Upper lobe of right lung (tissue), 1 donor: ENCODE results near the gene LRFN4. TPM values are rescaled to one million over a fixed set of nuclear protein-coding genes. Genes with fewer than 3 reads are reported as not detected.

Experiments used
- ATAC-seq: fragments of 200-7000 bp; cut with Tn5 transposase; one replicate; pipeline ENCODE4 v1.9.1; 2020; ENCODE audit warnings: mild to moderate bottlenecking, moderate library complexity
- DNase-seq: peaks from one replicate; pipeline ENCODE4 v3.0.0-alpha.2; 2020
- H3K27ac ChIP-seq: fragments of 200-600 bp; one replicate; pipeline ENCODE4 v1.8.0; 2022
- H3K27me3 ChIP-seq: fragments of 200-600 bp; one replicate; pipeline ENCODE4 v1.8.0; 2022; ENCODE audit warnings: mild to moderate bottlenecking
- H3K36me3 ChIP-seq: fragments of 200-600 bp; one replicate; pipeline ENCODE4 v1.8.0; 2022
- H3K4me1 ChIP-seq: fragments of 200-600 bp; one replicate; pipeline ENCODE4 v1.8.0; 2022
- H3K4me3 ChIP-seq: fragments of 200-600 bp; one replicate; pipeline ENCODE4 v1.8.0; 2022; ENCODE audit warnings: mild to moderate bottlenecking
- H3K9me3 ChIP-seq: fragments of 200-600 bp; one replicate; pipeline ENCODE4 v1.8.0; 2022
- intact Hi-C: fragments of 100-400 bp; cut with DNase I; formaldehyde crosslinking; loops from one replicate; pipeline ENCODE4 v1.11.0; 2022
- total RNA-seq: library from RNA; stranded (reverse); fragmentation: NEBNext Ultra II Directional; extraction: Animal tissue kit (Norgen Biotek cat#: 25700); gene quantifications from one replicate; pipeline ENCODE4 v1.2.1, GENCODE V29; 2021
- TF ChIP-seq, protein P1 (sequence below): fragments of 200-600 bp; IDR thresholded peaks from one replicate; pipeline ENCODE4 v1.8.0; 2022; ENCODE audit warnings: antibody characterized with exemption
- donor health status: DM: no; HTN: yes; CAD: no; lungs with severe emphysema.

Gene LRFN4
- total RNA-seq, 1 donor from 2014 or later: 14.0 TPM

GRCh38 chr11:66891851-66892660 lies 35.2 kb downstream of the LRFN4 start:
- peak; percentile 32 for ATAC-seq

GRCh38 chr11:66892911-66893310 lies 36.0 kb downstream of the LRFN4 start:
- intact Hi-C loops: no loop called here
- H3K27ac ChIP-seq: no peak overlapping the region
- H3K4me3 ChIP-seq: no peak overlapping the region
- TF ChIP-seq, protein P1, sequence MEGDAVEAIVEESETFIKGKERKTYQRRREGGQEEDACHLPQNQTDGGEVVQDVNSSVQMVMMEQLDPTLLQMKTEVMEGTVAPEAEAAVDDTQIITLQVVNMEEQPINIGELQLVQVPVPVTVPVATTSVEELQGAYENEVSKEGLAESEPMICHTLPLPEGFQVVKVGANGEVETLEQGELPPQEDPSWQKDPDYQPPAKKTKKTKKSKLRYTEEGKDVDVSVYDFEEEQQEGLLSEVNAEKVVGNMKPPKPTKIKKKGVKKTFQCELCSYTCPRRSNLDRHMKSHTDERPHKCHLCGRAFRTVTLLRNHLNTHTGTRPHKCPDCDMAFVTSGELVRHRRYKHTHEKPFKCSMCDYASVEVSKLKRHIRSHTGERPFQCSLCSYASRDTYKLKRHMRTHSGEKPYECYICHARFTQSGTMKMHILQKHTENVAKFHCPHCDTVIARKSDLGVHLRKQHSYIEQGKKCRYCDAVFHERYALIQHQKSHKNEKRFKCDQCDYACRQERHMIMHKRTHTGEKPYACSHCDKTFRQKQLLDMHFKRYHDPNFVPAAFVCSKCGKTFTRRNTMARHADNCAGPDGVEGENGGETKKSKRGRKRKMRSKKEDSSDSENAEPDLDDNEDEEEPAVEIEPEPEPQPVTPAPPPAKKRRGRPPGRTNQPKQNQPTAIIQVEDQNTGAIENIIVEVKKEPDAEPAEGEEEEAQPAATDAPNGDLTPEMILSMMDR: no peak
- DNase-seq (no peak), ATAC-seq (no peak)
- H3K36me3 ChIP-seq: no peaks in the 10 kb centered on the region
- H3K4me1 ChIP-seq: no peaks in the 10 kb centered on the region
- H3K9me3 ChIP-seq: no peaks in the 10 kb centered on the region
- no peaks in the 10 kb centered on the region for H3K27me3 ChIP-seq

More at GRCh38 chr11:66891851-66892660, 35.2 kb downstream of the LRFN4 start:
- H3K4me3 ChIP-seq: no peak overlapping the region
- H3K36me3 ChIP-seq: no peaks in the 10 kb centered on the region
- H3K4me1 ChIP-seq: no peaks in the 10 kb centered on the region
- DNase-seq: no peak
- no peaks in the 10 kb centered on the region for H3K9me3 ChIP-seq
- intact Hi-C loops: no loop called here
- H3K27me3 ChIP-seq: no peaks in the 10 kb centered on the region
- TF ChIP-seq, protein P1: no peak
- H3K27ac ChIP-seq: no peak overlapping the region

- Histone ChIP-seq H3K27me3 (no peaks in the 10 kb centered on the region), H3K4me1 (no peaks in the 10 kb centered on the region), H3K27ac (no peak overlapping the region), H3K4me3 (no peak overlapping the region), H3K9me3 (no peaks in the 10 kb centered on the region), H3K36me3 (no peaks in the 10 kb centered on the region)
- DNase-seq (no peak), ATAC-seq (no peak)
- intact Hi-C loops: no loop called here
- TF ChIP-seq, protein P1: no peak
Observed at GRCh38 chr11:66894141-66894540, 37.3 kb downstream of the LRFN4 start.

DNA sequence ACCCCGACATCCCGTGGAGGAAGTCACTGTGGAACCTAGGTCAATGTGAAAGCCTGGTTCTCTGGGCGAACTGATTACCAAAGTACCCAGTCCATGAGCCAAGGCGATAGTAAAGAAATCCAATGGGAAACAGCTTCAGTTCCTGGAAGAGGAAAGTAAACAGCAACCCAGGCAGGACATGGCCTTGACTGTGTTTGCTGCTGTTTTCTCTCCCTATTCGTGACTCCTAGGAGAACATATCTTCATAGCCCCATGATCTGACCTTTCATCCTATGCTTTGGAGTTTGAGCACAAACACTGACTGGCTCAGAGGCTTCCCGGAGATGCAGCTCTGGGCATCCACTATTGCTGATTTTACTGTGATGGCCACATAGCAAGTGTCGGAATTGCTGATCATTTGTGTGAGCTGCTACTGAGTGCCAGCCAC lies 45.1 kb downstream of the LRFN4 start:
- Histone ChIP-seq H3K4me3 (no peak overlapping the region), H3K4me1 (no peaks in the 10 kb centered on the region), H3K27ac (no peak overlapping the region), H3K27me3 (no peaks in the 10 kb centered on the region), H3K9me3 (no peaks in the 10 kb centered on the region), H3K36me3 (no peaks in the 10 kb centered on the region)
- TF ChIP-seq, protein P1: no peak
- DNase-seq: no peak
- no peak for ATAC-seq
- intact Hi-C loops: no loop called here

- H3K4me1 ChIP-seq: no peaks in the 10 kb centered on the region
- intact Hi-C loops: no loop called here
- no peak for DNase-seq
- no peak overlapping the region for H3K4me3 ChIP-seq
- H3K9me3 ChIP-seq: no peaks in the 10 kb centered on the region
- no peak overlapping the region for H3K27ac ChIP-seq
- ATAC-seq: no peak
- no peaks in the 10 kb centered on the region for H3K27me3 ChIP-seq
- no peaks in the 10 kb centered on the region for H3K36me3 ChIP-seq
- TF ChIP-seq, protein P1: no peak
Observed at GRCh38 chr11:66902486-66903177, 45.8 kb downstream of the LRFN4 start.
